Measurements from ENCODE around the gene TMEM220.

Gene TMEM220

DNA sequence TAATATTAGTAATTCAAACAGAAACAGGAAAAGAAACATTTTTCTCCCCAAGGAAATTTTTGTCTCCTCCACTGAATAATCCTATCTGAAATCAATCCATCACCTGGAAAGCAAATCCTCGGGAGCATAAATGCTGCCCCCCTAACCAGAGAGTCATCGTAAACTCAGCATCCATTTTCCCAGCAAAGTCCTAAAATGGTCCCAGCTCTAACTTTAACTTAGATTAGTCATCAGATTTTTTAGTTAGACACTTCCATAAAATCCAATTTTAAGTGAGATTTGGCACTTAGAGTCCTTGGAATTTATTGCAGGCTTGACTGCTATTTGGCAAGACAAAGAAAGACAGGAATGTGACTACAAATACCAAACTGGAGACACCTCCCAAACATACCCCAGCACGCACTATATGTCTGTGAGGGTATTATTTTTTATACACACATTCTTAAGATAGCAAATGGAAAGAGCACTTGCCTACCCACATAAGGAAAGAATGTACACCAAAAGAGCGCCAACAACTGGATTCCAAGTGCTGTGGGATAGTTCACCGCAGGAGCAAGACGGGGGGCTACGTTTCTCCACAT lies 47.9 kb downstream of the TMEM220 start:
- in situ Hi-C loops (cut with HindIII; ENCODE audit: low sequenced_read_pairs), result no loop called here

DNA sequence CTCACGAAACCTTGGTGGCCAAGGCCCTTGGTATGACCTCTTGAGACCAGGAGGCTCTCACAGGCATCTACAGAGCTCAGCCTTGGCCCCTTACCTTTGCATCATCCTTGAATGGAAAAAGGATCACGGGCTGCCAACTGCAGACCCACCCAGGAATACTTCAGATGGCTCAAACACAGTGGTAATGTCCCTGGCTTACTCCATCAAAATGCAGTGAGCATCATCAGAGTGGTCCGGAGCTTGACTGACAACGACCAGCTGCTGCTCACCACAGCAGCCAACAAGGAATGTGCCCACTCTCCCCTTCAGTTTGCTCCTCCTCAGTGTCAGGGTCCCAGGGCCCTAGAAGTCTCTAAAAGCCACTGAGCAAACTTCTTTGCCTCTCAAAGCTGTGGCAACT lies 55.1 kb downstream of the TMEM220 start:
- in situ Hi-C loops (cut with HindIII; ENCODE audit: low sequenced_read_pairs), result no loop called here

DNA sequence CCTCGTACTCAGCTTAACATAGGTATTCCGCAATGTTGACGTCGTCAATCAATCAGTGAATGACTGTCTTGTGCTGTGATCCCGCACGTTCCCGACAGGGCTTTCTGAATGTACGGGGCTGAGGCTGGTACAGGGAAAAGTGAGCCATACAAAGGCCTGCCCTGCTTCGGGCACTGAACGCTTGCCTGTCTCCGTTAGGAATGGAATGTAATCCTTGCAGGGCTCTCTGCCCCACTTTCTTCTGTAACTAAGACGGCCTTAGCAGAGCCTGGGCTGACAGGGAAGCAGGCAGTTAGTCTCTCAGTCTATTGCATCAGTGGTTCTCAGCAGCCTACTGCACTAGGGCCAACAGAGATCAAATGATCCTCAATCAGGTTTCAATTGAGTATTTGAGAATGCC lies 56.5 kb downstream of the TMEM220 start:
- in situ Hi-C loops (cut with HindIII; ENCODE audit: low sequenced_read_pairs), result no loop called here

DNA sequence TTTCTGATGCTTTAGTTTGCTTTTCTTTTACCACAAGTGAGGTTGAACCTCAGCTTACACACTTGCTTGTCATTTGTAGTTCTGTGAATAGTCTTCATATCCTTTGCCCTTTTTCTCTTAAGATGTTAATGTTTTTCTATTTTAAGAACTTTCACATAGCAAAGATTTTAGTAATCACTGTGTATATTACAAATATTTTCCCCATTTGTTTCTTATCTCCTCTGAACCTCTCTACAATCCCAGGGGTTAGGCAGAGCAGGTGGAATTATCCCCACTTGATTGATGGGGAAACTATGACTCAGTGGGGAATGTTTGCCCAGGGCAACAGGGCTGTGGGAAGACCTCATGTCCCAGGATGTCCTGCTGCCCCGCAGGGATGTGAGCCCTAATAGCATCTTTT lies 61.0 kb downstream of the TMEM220 start:
- in situ Hi-C loops (cut with HindIII; ENCODE audit: low sequenced_read_pairs), result no loop called here

DNA sequence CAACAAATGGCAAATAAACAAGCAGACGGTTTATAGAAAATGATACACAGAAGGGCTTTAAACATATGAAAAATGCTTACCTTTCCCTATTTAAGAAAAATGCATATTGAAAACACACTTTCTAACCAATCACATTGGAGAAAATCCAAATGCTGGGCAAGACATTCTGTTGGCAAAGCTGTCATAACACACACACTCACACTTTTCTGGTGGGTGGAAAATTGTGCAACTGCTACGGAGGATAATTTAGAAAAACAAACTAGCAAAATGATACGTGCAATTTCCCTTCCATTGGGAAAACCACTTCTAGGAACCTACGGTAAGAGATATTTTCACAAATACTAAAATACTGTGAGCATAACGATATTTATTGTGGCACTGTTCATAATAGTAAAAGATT lies 62.9 kb downstream of the TMEM220 start:
- in situ Hi-C loops (cut with HindIII; ENCODE audit: low sequenced_read_pairs), result no loop called here

DNA sequence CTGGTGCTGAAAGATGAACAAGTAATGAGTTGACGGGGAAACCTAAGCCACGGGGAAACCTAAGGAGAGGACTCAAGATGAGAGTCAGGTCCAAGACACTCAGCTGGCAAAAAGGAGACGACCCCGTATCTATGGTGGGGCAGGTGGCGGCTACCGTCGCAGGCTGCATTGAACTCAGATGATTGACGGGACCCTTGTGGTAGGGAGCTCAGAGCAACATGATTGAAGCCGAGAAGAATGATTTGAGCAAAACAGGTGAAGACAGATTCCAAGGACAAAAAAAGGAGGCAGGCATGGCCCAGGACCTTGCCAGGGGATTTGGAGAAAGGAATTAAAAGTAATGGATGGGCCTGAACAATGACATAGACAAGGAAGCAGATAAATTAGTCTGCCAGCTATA lies 65.3 kb downstream of the TMEM220 start:
- in situ Hi-C loops (cut with HindIII; ENCODE audit: low sequenced_read_pairs), result no loop called here

All from DLD1 (cell line).